ENCODE measurements around the gene RIN2. TPM values are rescaled to one million over a fixed set of nuclear protein-coding genes. Genes with fewer than 3 reads are reported as not detected.

The RIN2 gene
- total and polyA plus RNA-seq, 2 of the 4 experiments (the other 2 are of a cell fraction) = 16.1 to 72.2 TPM

- CTCF ChIA-PET = interaction anchor here (0.6 kb wide), 1 partner anchor 230 kb away, joined by 4 read pairs; no protein-coding TSS in a partner anchor
- H4K91ac ChIP-seq (ENCODE audit: insufficient read depth, low read depth, low read length) = no peak overlapping the region
- no peak overlapping the region for H3K9ac ChIP-seq (ENCODE audit: low read depth, low read length)
- dilution Hi-C loops (cut with HindIII; ENCODE audit: low sequenced_read_pairs, unreplicated experiment) = no loop called here
- peaks cover 14 to 74% of the 10 kb centered on the region in 2 experiments for H3K79me1 ChIP-seq (ENCODE audit: low read depth in 1 of 2, low read length in 2 of 2)
- POLR2A ChIA-PET (ENCODE audit: unreplicated experiment) = no interaction called here
- H4K8ac ChIP-seq (ENCODE audit: low read depth in 2 of 2, low read length in 2 of 2) = no peak overlapping the region
- no peak overlapping the region for H4K5ac ChIP-seq (ENCODE audit: low read depth, low read length)
- no peak overlapping the region for H3K27ac ChIP-seq (ENCODE audit: insufficient read depth, low read length)
- no peak overlapping the region for H3K18ac ChIP-seq (ENCODE audit: low read depth, low read length)
- no peak overlapping the region for H2AFZ ChIP-seq (replicated peaks; ENCODE audit: low read length, poor library complexity)
- H3K27me3 ChIP-seq (ENCODE audit: control insufficient read depth, insufficient read depth, low read length) = no peaks in the 10 kb centered on the region
- intact Hi-C loops (cut with micrococcal nuclease) = no loop called here
- H2AK5ac ChIP-seq (ENCODE audit: low read depth, low read length) = no peak overlapping the region
- H2BK20ac ChIP-seq (ENCODE audit: low read depth, low read length) = no peak overlapping the region
- H3K9me3 ChIP-seq (ENCODE audit: control insufficient read depth, insufficient read depth, low read length) = no peaks in the 10 kb centered on the region
- H3K4ac ChIP-seq (ENCODE audit: low read depth, low read length) = no peak overlapping the region
- no peak overlapping the region for H2BK120ac ChIP-seq (ENCODE audit: low read depth, low read length)
- H3K14ac ChIP-seq (replicated peaks; ENCODE audit: low read depth, low read length) = no peak overlapping the region
- WGBS, 2 experiments (ENCODE audit: extremely low coverage in 2 of 2, insufficient read length in 1 of 2) = no CpG with 5 or more reads among the region's 2 CpGs
- BruUV-seq (replicated peaks) = no TSS peak
- H2BK5ac ChIP-seq (ENCODE audit: low read depth, low read length, poor library complexity, severe bottlenecking) = no peak overlapping the region
- no peak overlapping the region for H3K4me3 ChIP-seq (ENCODE audit: insufficient read depth, low read depth, low read length)
- no peak overlapping the region for H2AK9ac ChIP-seq (replicated peaks; ENCODE audit: low read depth, low read length, poor library complexity)
- no peak overlapping the region for H2BK15ac ChIP-seq (ENCODE audit: low read depth, low read length)
- DNase-seq = no peak
- H3K56ac ChIP-seq (ENCODE audit: extremely low read depth, insufficient read depth, low read length) = no peak overlapping the region
- H3K36me3 ChIP-seq (ENCODE audit: control insufficient read depth, insufficient read depth, low read length) = peaks cover 2% of the 10 kb centered on the region; the same call in 1 of the 2 replicates
- ATAC-seq (ENCODE audit: low read depth) = no peak
- H3K9me1 ChIP-seq (ENCODE audit: insufficient read depth, low read length) = peaks cover 8% of the 10 kb centered on the region
- H3K23ac ChIP-seq (ENCODE audit: low read depth, low read length) = no peak overlapping the region
- in situ Hi-C loops (cut with MboI; ENCODE audit: low sequenced_read_pairs) = no loop called here
- TF ChIP-seq CTCF (conservative IDR thresholded peaks at IDR 0.05; ENCODE audit: low read depth, low read length) (no peak), RAD21 (IDR thresholded peaks at IDR 0.05; ENCODE audit: low read length) (no peak), CEBPB (IDR thresholded peaks at IDR 0.05; ENCODE audit: low read depth, low read length) (no peak), ELK1 (IDR thresholded peaks at IDR 0.05; ENCODE audit: borderline replicate concordance, low read depth, low read length) (no peak), CHD1 (IDR thresholded peaks at IDR 0.05; ENCODE audit: low read depth, low read length) (no peak), RCOR1 (IDR thresholded peaks at IDR 0.05; ENCODE audit: insufficient replicate concordance, low read length) (no peak), BHLHE40 (IDR thresholded peaks at IDR 0.05; ENCODE audit: low read depth, low read length) (no peak), MAZ (IDR thresholded peaks at IDR 0.05; ENCODE audit: borderline replicate concordance, low read depth, low read length) (no peak)
- peaks cover 14% of the 10 kb centered on the region for H4K20me1 ChIP-seq (ENCODE audit: insufficient read depth, low read length)
- H3K4me1 ChIP-seq (ENCODE audit: control insufficient read depth, insufficient read depth, low read length) = peaks cover 8% of the 10 kb centered on the region
- no peak overlapping the region for H3K4me2 ChIP-seq (ENCODE audit: low read depth, low read length)
Observed at GRCh38 chr20:19761841-19762240, 3.8 kb downstream of the RIN2 start.

Measured in IMR-90 (cell line).